Putamen (tissue), 1 donor: ENCODE measurements around the gene PDLIM7.
"Not testable (repeated sequence)": the region's sequence is repeated elsewhere in the genome, so short reads cannot be mapped to it uniquely, and the experiment has no call there.

Experiments used
- DNase-seq: peaks from one replicate; pipeline ENCODE4 v3.0.0-alpha.2; 2016; ENCODE audit warnings: low spot score

Gene PDLIM7

DNA sequence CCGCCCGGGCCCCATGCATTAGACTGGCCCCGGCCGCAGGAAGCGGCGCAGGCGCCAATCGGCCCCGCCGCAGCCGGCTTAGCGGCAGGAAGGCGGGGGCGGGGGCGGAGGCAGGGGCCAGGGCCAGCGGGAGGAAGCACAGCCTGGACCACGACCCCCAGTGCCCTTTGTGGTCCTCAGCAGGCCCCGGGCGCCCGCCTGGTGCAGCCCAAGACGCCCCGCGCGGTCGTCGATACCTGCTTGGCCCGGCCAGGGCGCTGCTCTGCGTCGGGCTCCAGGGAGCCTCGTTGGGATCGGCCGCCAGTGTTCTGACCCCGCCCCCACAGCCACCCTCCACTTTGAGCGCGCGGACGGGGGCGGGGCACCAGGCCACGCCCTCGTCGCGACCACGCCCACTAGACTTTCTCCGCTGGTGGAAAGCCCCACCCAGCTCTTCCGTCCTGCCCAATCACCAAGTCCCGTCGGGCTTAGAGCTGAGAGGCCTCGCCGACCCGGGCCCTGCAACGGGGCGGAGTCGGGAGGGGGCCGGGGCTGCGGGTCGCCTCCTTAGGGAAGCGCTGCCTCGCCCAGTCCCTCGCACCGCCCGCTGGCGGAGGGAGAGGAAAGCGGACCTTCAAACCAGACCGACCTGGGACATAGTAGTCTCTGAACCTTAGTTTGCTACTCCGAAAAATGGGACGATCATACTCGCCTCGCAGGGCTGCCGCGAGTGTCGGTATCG, at the start of gene PDLIM7:
Gene PDLIM7, minus strand, starts transcription at position 313 of the 721 bp plus-strand sequence. CDS start 1,092 bp downstream, outside the sequence.
- DNase-seq = peak; percentile 87

DNA sequence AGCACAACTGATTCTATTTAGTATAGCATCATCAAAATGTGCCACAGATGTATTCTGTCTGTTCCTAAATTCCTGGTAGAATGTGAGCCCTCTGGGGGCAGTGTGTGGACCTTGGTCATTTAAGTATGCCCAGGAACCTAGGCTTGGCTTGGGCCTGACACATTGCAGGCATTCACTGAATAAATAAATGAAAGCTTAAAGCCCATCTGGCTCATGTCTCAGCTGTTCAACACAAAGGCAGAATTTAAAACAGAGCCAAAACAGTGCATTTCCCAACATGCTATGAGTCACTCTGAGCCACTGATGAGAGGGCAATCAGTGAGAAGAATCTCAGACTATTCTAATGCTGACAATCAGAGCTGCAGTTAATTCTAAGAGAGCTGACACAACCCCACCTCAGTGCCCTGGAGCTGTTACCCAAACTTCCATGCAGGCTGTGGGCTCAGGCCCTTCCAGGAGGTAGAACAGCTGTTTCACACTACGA, 48.9 kb upstream of the PDLIM7 start:
- DNase-seq = peak; percentile 71

DNA sequence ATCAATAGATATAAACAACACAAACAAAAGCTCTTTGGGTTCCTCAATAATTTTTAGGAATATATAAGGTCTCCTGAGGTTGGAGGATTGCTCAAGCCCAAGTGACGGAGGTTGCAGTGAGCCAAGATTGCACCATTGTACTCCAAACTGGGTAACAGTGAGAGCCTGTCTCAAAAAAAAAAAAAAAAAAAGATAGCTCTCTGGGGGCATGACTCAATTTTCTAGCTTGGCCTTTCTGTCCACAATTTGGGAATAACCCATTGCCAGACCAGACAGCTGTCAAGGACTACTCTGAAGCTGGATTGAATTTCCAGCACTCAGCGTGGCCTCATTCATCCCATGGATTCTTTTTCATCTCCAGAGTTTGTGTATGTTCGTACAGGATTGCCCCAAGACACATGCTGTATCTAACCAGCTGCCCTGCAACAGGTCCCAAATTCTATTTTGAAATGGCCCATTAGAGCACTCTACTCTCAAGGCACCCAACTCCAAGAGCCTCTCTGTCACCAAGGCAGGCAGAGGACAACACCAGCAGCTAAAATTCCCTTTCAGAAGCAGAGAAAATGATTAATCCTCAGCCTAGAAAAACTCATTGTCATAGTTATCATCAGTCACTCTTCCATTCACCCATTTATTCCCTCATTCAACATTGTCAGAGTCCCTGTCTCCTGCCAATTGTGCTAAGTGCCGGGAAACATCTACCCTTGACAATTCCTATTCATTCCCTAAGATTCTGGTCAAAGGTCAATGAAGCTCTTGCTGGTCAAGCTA, 48.3 kb upstream of the PDLIM7 start:
- no peak for DNase-seq

- no peak for DNase-seq
Measured at GRCh38 chr5:177542816-177543465, 45.5 kb upstream of the PDLIM7 start.

GRCh38 chr5:177540438-177540837, 43.0 kb upstream of the PDLIM7 start:
- no peak for DNase-seq

DNA sequence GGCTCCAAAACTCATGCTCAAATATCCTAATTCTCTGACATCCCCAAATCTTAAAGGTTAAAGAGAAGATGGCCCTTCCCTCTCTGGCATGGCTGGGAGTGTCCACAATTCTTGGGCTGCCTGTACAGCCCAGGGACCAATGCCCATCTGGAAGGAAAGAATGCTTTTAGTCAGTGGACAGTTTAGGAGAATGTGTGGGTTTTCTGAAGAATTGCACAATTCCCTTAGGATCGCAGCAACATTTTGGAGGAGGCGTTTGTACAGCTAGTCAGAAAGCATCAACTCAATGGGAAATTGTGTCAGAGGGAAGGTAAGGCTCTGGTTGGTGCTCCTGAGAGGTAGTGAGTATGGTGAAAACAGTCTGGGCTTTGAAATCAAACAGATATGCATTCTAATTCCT, 42.0 kb upstream of the PDLIM7 start:
- DNase-seq = no peak

- no peak for DNase-seq
Measured at GRCh38 chr5:177538876-177539275, 41.5 kb upstream of the PDLIM7 start.

DNA sequence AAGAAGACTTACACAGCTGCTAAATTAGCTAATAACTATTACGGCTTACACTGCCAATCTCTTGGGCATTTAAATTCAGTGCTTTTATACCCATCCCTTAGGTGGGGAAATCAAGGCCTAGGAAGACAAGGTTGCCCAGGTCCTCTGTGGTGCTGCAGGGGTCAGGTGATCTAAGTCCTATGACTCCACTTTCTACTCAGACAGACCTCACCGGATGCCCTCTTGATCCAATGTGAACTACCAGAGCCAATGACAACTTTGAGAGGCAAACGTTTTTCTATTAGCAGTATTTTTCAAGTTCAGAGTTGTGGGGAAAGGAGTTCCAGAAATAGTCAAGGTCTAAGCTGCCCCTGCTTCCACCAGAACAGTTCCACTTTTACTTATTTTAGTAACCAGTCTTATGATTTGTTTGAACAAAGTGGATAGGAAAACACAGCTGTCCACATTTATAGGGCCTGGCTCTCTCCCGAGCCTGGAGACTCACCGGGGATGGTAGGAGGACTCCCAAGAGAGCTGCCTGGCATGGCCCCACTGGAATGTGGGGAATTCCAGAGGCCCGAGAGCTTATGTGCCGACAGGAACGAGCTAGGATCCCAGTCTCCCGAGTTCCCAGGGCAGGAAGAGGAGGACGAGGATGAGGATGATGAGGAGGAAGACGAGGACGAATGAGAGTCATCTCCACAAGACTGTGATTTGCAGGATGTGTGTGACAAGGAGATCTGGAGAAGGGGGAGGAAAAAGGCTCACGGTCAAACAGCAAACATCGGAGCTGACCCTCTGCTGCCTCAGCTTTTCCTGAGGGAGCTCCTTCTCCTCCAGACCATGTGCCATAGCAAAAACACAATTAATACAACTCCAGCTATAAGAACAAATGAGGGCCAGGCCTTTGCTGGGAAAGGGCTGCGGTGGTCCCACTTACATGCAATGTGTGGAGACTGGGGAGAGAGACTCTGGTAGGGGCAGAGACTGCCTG, 40.3 kb upstream of the PDLIM7 start:
- no peak for DNase-seq

- DNase-seq = no peak
Measured at GRCh38 chr5:177536386-177536785, 39.0 kb upstream of the PDLIM7 start.

DNA sequence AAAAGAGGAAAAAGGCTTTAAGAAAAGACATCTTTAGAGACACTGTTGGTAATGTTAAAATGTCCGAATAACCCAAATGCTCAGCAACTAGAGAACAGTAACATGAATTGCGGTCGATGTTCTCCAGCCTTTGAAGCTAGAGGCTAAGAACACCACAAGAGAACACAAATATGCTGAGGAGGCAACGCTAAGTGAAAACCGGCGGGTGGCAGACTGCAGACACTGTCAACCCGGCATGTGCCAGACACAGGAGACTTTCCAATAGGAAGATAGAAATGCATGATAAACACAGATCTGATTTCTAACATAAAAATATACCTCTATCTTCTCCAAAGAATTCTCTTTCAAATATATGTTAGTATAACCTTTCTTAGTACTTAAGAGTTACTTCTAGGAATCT, 37.7 kb upstream of the PDLIM7 start:
- no peak for DNase-seq

DNA sequence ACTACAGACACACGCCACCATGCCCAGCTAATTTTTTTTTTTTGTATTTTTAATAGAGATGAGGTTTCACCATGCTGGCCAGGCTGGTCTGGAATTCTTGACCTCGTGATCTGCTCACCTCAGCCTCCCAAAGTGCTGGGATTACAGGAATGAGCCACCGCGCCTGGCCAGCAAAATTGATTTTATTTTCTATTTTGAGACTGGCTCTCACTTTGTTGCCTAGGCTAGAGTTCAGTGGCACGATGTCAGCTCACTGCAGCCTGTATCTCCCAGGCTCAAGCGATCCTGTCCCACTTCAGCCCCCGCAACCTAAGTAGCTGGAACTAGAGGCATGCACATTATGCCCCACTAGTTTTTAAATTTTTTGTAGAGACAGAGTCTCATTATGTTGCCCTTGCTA, 37.0 kb upstream of the PDLIM7 start:
- DNase-seq = not testable (repeated sequence)

DNA sequence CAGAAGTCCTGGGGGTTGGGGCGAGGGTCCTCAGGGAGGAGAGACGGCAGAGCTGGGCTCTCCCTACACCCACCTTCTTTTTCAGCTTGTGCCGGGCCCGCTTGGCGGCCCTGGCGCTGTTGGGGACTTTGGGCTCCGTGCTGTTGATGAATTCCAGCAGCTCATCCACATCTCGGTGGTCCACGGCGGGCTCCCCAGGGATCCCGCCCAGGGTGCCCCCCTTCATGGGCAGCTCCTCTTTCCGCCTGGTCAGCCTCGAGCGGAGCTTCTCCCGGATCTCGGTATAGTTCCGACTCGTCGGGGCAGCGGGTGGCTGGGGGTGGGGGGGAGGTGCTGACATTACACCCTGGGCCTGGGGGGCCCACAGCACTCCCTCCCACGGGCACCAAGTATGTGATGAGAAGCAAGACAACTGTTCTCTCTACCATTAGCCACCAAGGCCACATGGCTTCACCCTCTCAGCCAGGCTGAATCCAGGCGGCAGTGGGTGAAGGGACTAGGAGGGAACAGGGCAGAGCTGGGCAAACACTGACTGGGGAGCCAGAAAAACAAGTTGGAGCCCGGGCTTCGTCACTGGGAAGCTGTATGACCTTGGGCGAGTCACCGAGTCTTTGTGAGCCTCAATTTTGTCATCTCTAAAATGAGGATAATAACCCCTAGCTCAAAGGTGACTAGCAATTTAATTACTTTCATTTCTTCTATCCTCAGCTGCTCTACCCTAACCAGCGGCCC, 34.0 kb upstream of the PDLIM7 start:
- no peak for DNase-seq

GRCh38 chr5:177530638-177531037, 33.2 kb upstream of the PDLIM7 start:
- no peak for DNase-seq

DNA sequence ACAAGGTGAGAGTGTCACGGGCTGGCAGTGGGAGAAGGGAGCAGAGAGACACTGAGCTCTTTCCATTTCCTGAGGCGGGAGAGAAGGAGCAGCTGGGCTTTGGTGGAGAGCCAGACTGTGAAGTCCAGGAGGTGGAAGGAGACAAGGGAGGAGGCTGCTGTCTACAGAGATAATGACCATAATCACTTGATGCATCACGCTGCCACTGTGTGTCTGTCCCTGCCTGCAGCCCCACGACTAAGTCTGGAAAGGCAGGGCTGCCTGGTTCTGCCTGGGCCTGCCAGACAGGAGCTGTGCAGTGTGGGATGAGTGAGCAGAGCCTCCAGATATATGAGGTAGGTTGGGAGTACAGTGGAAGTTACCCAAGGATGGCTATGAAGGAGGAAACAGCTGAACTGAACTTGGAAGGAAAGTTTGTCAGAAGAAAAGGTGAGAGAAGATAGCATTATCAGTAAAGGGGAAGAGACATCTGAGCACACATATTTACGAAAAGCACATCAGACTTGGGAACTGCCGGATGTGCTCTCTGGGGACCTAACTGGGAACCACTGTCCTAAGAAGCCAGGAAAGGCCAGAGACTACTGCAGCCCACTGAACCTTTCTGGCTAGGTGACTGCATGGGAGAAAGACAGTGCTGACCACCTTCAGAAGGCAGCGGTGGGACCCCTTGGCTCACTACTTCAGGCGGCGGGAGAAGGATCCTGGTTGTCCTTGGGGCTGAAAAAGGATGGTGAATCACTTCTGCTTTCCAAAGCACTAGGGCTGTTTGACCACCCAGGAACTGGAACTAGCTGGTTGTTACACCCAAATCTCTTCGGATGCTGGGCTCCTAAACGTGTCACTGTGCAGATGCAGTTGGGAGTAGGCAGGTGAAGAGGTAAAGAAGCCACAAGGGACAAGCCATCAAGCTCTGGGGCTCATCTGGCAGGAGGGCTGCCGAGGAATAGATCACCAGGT, 32.1 kb upstream of the PDLIM7 start:
- no peak for DNase-seq

- DNase-seq = no peak
Measured at GRCh38 chr5:177528631-177529030, 31.2 kb upstream of the PDLIM7 start.

DNA sequence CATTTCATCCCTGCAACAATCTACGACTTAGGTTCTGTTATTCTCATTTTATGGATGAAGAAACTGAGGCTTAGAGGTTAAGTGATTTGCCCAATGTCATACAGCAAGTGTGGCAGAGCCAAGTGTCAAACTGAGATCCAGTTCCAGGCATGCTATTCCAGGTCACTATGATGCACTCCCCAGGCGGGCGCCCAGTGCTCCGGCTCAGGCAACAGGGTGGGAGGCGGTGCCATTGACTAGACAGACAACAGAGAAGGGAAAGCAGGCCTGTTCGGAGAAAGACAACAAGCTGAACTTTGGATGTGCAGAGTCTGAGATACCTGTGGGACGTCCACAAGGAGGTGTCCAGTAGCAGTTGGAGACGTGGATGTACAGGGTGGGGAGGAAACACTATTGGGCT, 30.2 kb upstream of the PDLIM7 start:
- DNase-seq = no peak

DNA sequence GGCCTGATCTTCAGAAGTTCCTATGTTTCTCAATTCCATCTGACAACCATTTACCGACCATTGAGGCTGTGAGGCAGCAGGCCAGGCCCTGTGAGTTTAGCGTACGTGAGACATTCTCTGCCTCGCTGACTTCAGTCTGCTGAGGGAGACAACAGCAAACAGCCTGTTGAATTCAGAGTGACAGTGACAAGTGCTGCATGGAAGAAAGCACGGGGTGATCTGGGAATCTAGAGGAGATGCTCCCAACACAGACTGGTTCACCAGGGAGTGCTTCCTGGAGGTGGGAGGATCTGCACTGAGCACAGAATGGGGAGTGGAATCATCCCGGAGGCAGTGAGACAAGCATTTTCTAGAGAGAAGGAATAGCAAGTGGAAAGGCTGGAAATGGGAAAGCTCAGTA, 29.4 kb upstream of the PDLIM7 start:
- DNase-seq = peak; percentile 45

DNA sequence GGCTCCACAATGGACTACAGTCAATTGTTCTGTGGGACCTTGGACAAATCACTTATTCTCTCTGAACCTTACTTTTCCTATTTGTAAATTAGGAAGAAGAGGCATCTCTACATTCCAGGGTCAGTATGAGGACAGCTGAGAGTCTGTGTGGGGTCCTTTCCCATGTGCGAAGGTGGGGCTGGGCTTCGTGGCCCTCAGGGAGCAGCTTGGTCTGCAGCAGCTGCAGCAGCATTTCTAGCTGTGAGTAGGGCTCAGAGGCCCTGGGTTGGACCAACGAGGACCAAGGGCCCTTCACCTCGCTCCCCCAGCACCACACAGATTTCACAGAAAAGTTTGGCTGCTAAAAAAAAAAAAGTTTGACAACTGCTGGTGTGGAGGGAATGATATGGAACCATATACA, 28.8 kb upstream of the PDLIM7 start:
- no peak for DNase-seq

DNA sequence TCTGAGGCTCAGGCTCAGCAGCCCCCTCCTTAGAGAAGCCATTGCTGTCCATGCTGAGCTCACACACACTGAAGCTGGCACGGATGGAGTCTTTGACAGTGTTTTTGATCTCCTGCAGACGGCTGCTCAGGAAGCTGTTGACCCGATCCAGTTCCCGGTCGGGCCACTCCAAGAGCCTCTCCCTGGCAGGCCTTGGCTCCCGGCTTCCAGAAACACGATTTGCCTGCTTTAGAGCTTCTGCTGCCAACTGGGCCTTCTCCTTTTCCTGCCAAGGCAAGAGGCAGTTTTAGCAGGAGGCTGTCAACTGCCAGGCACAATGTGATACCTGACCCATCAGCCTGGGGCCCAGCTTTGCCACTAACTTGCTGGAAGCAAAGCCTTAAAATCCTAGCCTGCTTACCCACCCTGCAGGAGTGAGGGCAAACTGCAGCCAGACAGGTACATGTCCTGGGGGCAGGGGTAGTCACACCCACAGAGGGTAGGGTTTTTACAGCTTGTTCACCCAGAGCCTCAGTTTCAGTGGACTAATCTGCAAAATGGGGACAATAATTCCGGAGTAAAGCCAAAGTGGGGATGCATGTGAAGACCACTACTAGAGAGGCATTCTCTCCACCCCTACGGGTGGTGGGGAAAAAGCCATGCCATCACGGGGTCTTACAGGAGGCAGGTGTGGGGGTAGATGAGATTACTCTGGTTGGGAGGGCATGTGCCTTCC, 27.7 kb upstream of the PDLIM7 start:
- no peak for DNase-seq
